HFFc6 (cell line): ENCODE measurements around the gene LDLRAD3. TPM values are rescaled to one million over a fixed set of nuclear protein-coding genes. Genes with fewer than 3 reads are reported as not detected.

Source experiments
- DNase-seq: peaks from one replicate; pipeline ENCODE4 v3.0.0-alpha.2; 2018
- H3K27ac Mint-ChIP-seq: 2 replicates; pipeline ENCODE4 v1.8.0; 2020; ENCODE audit warnings: mild to moderate bottlenecking, mixed read lengths
- H3K27me3 Mint-ChIP-seq: 2 replicates; pipeline ENCODE4 v1.8.0; 2021; ENCODE audit warnings: mild to moderate bottlenecking, moderate library complexity, mixed read lengths; ENCODE audit not compliant: insufficient read depth
- H3K36me3 Mint-ChIP-seq: 2 replicates; pipeline ENCODE4 v1.8.0; 2021; ENCODE audit warnings: low read depth, mixed read lengths
- H3K4me1 Mint-ChIP-seq: 2 replicates; pipeline ENCODE4 v1.8.0; 2020; ENCODE audit warnings: low read depth, mixed read lengths
- H3K4me3 Mint-ChIP-seq: 2 replicates; pipeline ENCODE4 v1.8.0; 2020; ENCODE audit warnings: mild to moderate bottlenecking, moderate library complexity, mixed read lengths
- H3K9me3 Mint-ChIP-seq: 2 replicates; pipeline ENCODE4 v1.8.0; 2020; ENCODE audit warnings: mild to moderate bottlenecking, mixed read lengths
- CTCF ChIP-seq: fragments of 200-600 bp; sonication (generic); IDR thresholded peaks from 2 replicates; pipeline ENCODE4 v1.5.0; 2021; ENCODE audit warnings: antibody characterized with exemption, mild to moderate bottlenecking
- total RNA-seq, 6 experiments: library from RNA; stranded (reverse); fragmentation: NEBNext Ultra II Directional; extraction: Animal tissue kit (Norgen Biotek cat#: 25700); gene quantifications; 2 replicates in 1 of 6; 3 replicates in 5 of 6; pipeline ENCODE4 v1.2.3, GENCODE V29; 2021

LDLRAD3 gene
- total RNA-seq, 6 experiments from 2014 or later: 5.2 to 6.5 (median 5.6) TPM

DNA sequence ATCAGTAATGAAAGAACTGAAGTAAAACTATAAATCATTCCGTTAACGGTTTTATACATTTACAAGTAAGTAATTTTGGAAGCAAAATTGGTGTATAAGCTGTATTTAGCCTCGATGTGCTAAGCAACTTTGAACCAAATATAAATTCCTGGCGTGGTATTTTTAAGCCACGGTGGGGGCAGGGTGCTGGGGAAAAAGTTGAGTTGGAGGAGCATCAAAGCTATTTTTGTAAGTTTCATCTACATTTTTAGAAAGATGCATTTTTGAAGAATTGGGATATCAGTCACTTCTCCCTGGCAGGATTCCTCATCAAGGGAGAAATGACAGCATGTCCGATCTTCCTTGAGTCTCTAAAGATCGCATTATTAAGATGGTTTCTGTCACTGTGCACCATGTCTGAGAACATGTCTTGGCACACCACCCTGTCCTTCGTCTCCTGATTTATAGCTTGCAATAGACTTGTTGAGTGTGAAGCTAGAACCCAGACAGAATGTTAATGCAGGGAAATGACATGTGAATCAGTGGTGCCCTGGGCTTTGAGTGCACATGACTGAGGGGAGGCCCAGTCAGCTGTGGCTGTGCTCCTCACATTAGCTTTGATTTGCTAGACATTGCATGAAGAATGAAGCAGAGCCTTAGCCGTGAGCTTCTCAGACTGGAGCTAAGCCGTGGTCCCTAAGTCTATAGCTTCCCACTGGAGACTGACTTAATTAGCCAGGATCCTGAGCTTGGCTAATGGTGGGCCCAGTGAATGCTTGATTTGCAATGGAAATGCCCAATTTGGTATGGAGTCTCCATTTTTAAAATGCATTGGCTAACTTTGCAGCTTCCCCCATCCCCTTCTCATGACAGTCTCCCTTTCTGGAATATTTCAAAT is 218.4 kb downstream of the LDLRAD3 start:
- Mint-ChIP-seq H3K27me3 (no peaks in the 10 kb centered on the region; the same call in 1 of the 2 replicates), H3K9me3 (no peaks in the 10 kb centered on the region), H3K27ac (no peak overlapping the region), H3K4me3 (no peak overlapping the region), H3K36me3 (no peaks in the 10 kb centered on the region), H3K4me1 (peaks cover 18% of the 10 kb centered on the region)
- DNase-seq: no peak
- TF ChIP-seq CTCF: no peak

DNA sequence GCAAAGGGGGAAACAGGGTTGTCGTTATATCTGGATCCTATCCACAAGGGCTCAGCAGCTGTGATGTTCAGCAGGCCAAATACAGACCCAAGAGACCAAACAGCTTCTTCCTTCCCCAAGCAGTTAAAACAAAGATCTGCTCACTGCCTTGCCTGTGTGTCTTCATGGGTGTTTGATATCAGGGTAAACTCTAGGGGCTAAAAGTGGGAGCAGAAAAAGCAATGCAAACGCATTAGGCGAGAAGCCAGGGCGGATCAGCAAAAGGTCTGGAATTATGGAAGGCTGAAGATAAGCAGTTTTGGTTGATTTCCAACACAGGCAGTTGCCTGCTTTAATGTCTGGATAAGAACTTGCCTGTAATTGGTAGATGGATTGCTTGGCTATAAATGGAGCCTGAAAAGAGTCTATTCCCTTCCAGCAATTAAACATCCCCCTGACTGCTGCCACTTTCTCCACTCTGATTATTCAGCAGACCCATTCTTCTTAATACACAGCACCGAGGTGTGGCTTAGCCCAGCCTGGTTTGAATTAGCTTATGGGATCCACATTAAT is 219.1 kb downstream of the LDLRAD3 start:
- Mint-ChIP-seq H3K36me3 (no peaks in the 10 kb centered on the region), H3K27me3 (no peaks in the 10 kb centered on the region; the same call in 1 of the 2 replicates), H3K27ac (no peak overlapping the region)

GRCh38 chr11:36164506-36165250 is 220.8 kb downstream of the LDLRAD3 start:
- peak; percentile 29 for DNase-seq
- H3K36me3 Mint-ChIP-seq: no peaks in the 10 kb centered on the region
- H3K27me3 Mint-ChIP-seq: no peaks in the 10 kb centered on the region; the same call in 1 of the 2 replicates
- H3K27ac Mint-ChIP-seq: no peak overlapping the region
- H3K4me1 Mint-ChIP-seq: peaks cover 10% of the 10 kb centered on the region
- no peak overlapping the region for H3K4me3 Mint-ChIP-seq
- H3K9me3 Mint-ChIP-seq: no peaks in the 10 kb centered on the region
- no peak for TF ChIP-seq CTCF

More for the DNA sequence above, 219.1 kb downstream of the LDLRAD3 start:
- peaks cover 11% of the 10 kb centered on the region for H3K4me1 Mint-ChIP-seq
- H3K4me3 Mint-ChIP-seq: no peak overlapping the region
- no peak for TF ChIP-seq CTCF
- no peaks in the 10 kb centered on the region for H3K9me3 Mint-ChIP-seq
- no peak for DNase-seq

DNA sequence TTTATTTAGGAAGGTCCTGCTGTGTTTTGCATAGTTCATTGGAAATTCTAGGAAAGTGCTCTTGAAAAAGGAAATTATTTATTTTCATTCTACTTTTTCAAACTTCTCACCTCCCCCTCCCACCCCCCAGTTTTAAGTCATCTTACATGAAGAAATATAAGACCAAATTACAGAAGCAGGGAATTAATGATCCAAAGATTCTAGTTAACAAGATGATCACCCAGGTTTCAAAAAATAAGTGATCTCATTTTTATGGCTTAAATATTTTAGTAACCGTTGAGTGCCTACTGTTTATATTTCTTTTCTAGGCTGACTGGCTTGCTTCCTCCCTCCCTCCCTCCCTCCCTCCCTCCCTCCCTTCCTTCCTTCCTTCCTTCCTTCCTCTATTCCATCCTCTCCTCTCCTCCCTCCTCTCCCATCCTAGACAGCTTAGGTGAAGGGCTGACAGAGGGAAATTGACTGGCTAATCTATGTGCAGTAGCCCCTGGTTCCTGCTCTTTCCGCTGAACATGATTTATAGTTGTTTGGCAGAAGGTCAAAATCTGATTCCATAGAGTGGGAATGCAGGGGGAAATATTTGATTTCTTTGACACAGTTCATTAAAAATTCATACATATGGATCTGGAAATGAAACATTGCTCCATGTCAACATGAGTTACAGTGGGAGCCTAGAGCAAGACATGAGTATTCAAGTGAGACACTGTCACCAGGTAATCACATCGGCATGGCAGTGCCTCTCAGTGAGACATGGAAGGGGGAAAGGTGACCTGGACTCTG is 221.9 kb downstream of the LDLRAD3 start:
- Mint-ChIP-seq H3K36me3 (no peaks in the 10 kb centered on the region), H3K27me3 (no peaks in the 10 kb centered on the region; the same call in 1 of the 2 replicates), H3K4me3 (no peak overlapping the region), H3K27ac (no peak overlapping the region), H3K4me1 (peaks cover 10% of the 10 kb centered on the region), H3K9me3 (no peaks in the 10 kb centered on the region)
- no peak for TF ChIP-seq CTCF
- DNase-seq: no peak

DNA sequence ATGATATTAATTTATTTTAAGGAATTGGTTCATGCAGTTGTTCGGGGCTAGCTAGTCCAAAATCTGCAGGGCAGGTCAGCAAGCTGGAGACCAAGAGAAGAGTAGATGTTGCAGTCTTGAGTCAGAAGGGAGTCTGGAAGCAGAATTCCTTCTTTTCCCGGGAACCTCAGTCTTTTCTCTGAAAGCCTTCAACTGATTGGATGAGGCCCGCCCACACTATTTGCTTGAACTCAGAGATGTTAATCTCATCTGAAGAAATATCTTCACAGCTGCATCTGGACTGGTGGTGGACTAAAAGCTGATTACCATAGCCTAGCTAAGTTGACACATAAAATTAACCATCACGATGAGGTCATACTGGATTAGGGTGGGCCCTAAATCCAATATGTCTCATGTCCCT is 223.2 kb downstream of the LDLRAD3 start:
- Mint-ChIP-seq H3K4me3 (no peak overlapping the region), H3K27ac (no peak overlapping the region), H3K9me3 (peaks cover 7% of the 10 kb centered on the region; the same call in 1 of the 2 replicates), H3K27me3 (no peaks in the 10 kb centered on the region; the same call in 1 of the 2 replicates), H3K4me1 (peaks cover 10% of the 10 kb centered on the region), H3K36me3 (peaks cover 10% of the 10 kb centered on the region)
- no peak for TF ChIP-seq CTCF
- DNase-seq: no peak
